CD4-positive, alpha-beta T cell (primary cell): Measurements from ENCODE around the gene NDUFB6. TPM values are rescaled to one million over a fixed set of nuclear protein-coding genes. Genes with fewer than 3 reads are reported as not detected.

ENCODE experiments used
- ATAC-seq: fragments of 200-7000 bp; cut with Tn5 transposase; one replicate; pipeline ENCODE4 v1.10.0; 2022; ENCODE audit warnings: mild to moderate bottlenecking; ENCODE audit not compliant: poor library complexity
- CTCF ChIA-PET: fragments of 350-600 bp; sonication (Branson Sonifier 250); formaldehyde crosslinking; loops from one replicate; lab custom pipeline; 2021; ENCODE audit warnings: antibody characterized with exemption, inconsistent platforms; lab: Charles Lee
- POLR2A ChIA-PET: fragments of 350-600 bp; sonication (Branson Sonifier 250); formaldehyde crosslinking; loops from one replicate; lab custom pipeline; 2021; ENCODE audit warnings: antibody characterized with exemption, inconsistent platforms; lab: Charles Lee
- DNase-seq, 14 experiments: peaks; one replicate each; pipeline ENCODE4 v3.0.0-alpha.2; 2013 to 2020; ENCODE audit warnings: mixed read lengths in 2 of 14
- H3K27ac ChIP-seq, 2 donors: one replicate each; pipeline versions ENCODE4 v1.5.1 to v1.7.0; 2013; ENCODE audit warnings: low read length in 2 of 2, low read depth in 1 of 2, mild to moderate bottlenecking in 1 of 2
- H3K27me3 ChIP-seq, 2 experiments: 1 replicate in 1 of 2; 2 replicates in 1 of 2; pipeline versions ENCODE4 v1.6.1 to v1.7.0; 2013; ENCODE audit warnings: low read length in 2 of 2, control low read depth in 1 of 2, mild to moderate bottlenecking in 1 of 2, moderate library complexity in 1 of 2; ENCODE audit not compliant: insufficient read depth in 2 of 2, control insufficient read depth in 1 of 2
- H3K36me3 ChIP-seq: one replicate; pipeline ENCODE4 v1.6.1; 2013; ENCODE audit warnings: low read length, control low read depth; ENCODE audit not compliant: insufficient read depth
- H3K4me1 ChIP-seq: one replicate; pipeline ENCODE4 v1.6.1; 2013; ENCODE audit warnings: low read length, control low read depth; ENCODE audit not compliant: insufficient read depth
- H3K4me3 ChIP-seq: one replicate; pipeline ENCODE4 v1.5.1; 2013; ENCODE audit warnings: mild to moderate bottlenecking, low read length, moderate library complexity
- H3K9me3 ChIP-seq, 2 experiments: 1 replicate in 1 of 2; 2 replicates in 1 of 2; pipeline versions ENCODE4 v1.6.1 to v1.7.0; 2013; ENCODE audit warnings: low read length in 2 of 2, mild to moderate bottlenecking in 2 of 2, control low read depth in 1 of 2, moderate library complexity in 1 of 2; ENCODE audit not compliant: control insufficient read depth in 1 of 2, insufficient read depth in 1 of 2
- H3K27ac Mint-ChIP-seq: one replicate; pipeline ENCODE4 v1.8.0; 2020; ENCODE audit warnings: mixed read lengths
- H3K27me3 Mint-ChIP-seq: one replicate; pipeline ENCODE4 v1.8.0; 2021; ENCODE audit warnings: mixed read lengths
- H3K36me3 Mint-ChIP-seq: one replicate; pipeline ENCODE4 v1.8.0; 2021; ENCODE audit warnings: low read depth, mixed read lengths
- H3K4me1 Mint-ChIP-seq: one replicate; pipeline ENCODE4 v1.8.0; 2021; ENCODE audit warnings: low read depth, mixed read lengths
- H3K4me3 Mint-ChIP-seq: one replicate; pipeline ENCODE4 v1.8.0; 2020; ENCODE audit warnings: mild to moderate bottlenecking, mixed read lengths
- H3K9me3 Mint-ChIP-seq: one replicate; pipeline ENCODE4 v1.8.0; 2020; ENCODE audit warnings: mixed read lengths
- CTCF ChIP-seq: fragments of 200-600 bp; IDR thresholded peaks from one replicate; pipeline ENCODE4 v1.8.0; 2022; ENCODE audit warnings: antibody characterized with exemption, mild to moderate bottlenecking
- intact Hi-C, 2 experiments: fragments of 100-400 bp; cut with DNase I in 1 of 2; cut with micrococcal nuclease in 1 of 2; formaldehyde crosslinking; loops; one replicate each; pipeline versions ENCODE4 v1.15.1 to v1.9.0; 2023 to 2025; cut with DNase I, micrococcal nuclease
- total RNA-seq, 174 experiments: library from RNA in 2 of 174; stranded (reverse) in 2 of 174; gene quantifications; one replicate each; pipeline ENCODE4 v1.2.3 and lab custom pipeline; 2021 to 2026

NDUFB6 gene
- total RNA-seq, 2 experiments from 2014 or later: 11.9 to 12.3 TPM

GRCh38 chr9:32578976-32579375, 6.0 kb upstream of the NDUFB6 start:
- ChIA-PET CTCF (interaction anchor here (1.0 to 12.1 kb wide), 8 partner anchors 16 to 390 kb away, joined by 3 to 206 read pairs (median 3); no protein-coding TSS in a partner anchor), POLR2A (interaction anchor here (1.5 to 3.9 kb wide), 3 partner anchors 53 to 200 kb away, joined by 4 to 40 read pairs (median 5); partner anchors contain the start of genes ACO1 and RIGI)
- Histone ChIP-seq H3K4me3 (no peak overlapping the region), H3K27ac (no peak overlapping the region), H3K9me3 (no peaks in the 10 kb centered on the region), H3K36me3 (no peaks in the 10 kb centered on the region), H3K4me1 (no peaks in the 10 kb centered on the region), H3K27me3 (no peaks in the 10 kb centered on the region)
- DNase-seq (no peak), ATAC-seq (no peak)
- Mint-ChIP-seq H3K27me3 (peaks cover 30% of the 10 kb centered on the region), H3K9me3 (no peaks in the 10 kb centered on the region), H3K4me1 (peaks cover 2% of the 10 kb centered on the region), H3K36me3 (no peaks in the 10 kb centered on the region), H3K4me3 (no peak overlapping the region), H3K27ac (no peak overlapping the region)
- no peak for TF ChIP-seq CTCF
- intact Hi-C loops: loop anchor here (1.0 to 10.0 kb wide), 2 partner anchors 200 to 706 kb away; no protein-coding TSS in a partner anchor

GRCh38 chr9:32577316-32577715, 4.4 kb upstream of the NDUFB6 start:
- DNase-seq: no peak
- Histone ChIP-seq H3K27ac (no peak overlapping the region), H3K4me3 (no peak overlapping the region), H3K4me1 (peaks cover 5% of the 10 kb centered on the region), H3K27me3 (no peaks in the 10 kb centered on the region), H3K36me3 (no peaks in the 10 kb centered on the region), H3K9me3 (no peaks in the 10 kb centered on the region)
- H3K27me3 Mint-ChIP-seq: peaks cover 26% of the 10 kb centered on the region
- POLR2A ChIA-PET: no interaction called here
- intact Hi-C loops: loop anchor here in 1 of 2 experiments (1.0 to 10.0 kb wide), 2 partner anchors 198 to 707 kb away; no protein-coding TSS in a partner anchor
- ATAC-seq: no peak
- CTCF ChIA-PET: interaction anchor here (12.1 kb wide), 1 partner anchor 199 kb away, joined by 206 read pairs; no protein-coding TSS in a partner anchor
- H3K4me1 Mint-ChIP-seq: peaks cover 17% of the 10 kb centered on the region
- no peak overlapping the region for H3K4me3 Mint-ChIP-seq
- no peaks in the 10 kb centered on the region for H3K9me3 Mint-ChIP-seq
- no peak overlapping the region for H3K27ac Mint-ChIP-seq
- peaks cover 6% of the 10 kb centered on the region for H3K36me3 Mint-ChIP-seq
- no peak for TF ChIP-seq CTCF

- ATAC-seq: no peak
- no peak for TF ChIP-seq CTCF
Observed at GRCh38 chr9:32574858-32575257, 1.9 kb upstream of the NDUFB6 start.

More at GRCh38 chr9:32574858-32575257, 1.9 kb upstream of the NDUFB6 start:
- H3K27ac Mint-ChIP-seq: no peak overlapping the region
- Histone ChIP-seq H3K4me1 (peaks cover 5% of the 10 kb centered on the region), H3K9me3 (no peaks in the 10 kb centered on the region), H3K36me3 (peaks cover 4% of the 10 kb centered on the region), H3K27me3 (no peaks in the 10 kb centered on the region), H3K4me3 (no peak overlapping the region), H3K27ac (no peak overlapping the region)
- DNase-seq: no peak
- peaks cover 34% of the 10 kb centered on the region for H3K4me1 Mint-ChIP-seq
- intact Hi-C loops: loop anchor here in 1 of 2 experiments (2.0 to 10.0 kb wide), 2 partner anchors 50 to 710 kb away; no protein-coding TSS in a partner anchor
- no peaks in the 10 kb centered on the region for H3K9me3 Mint-ChIP-seq
- CTCF ChIA-PET: interaction anchor here (0.8 to 12.1 kb wide), 4 partner anchors 23 to 197 kb away, joined by 3 to 206 read pairs (median 34); partner anchors contain the start of genes ACO1, SMIM27 and TOPORS
- peaks cover 15% of the 10 kb centered on the region for H3K27me3 Mint-ChIP-seq
- peaks cover 16% of the 10 kb centered on the region for H3K36me3 Mint-ChIP-seq
- POLR2A ChIA-PET: no interaction called here
- H3K4me3 Mint-ChIP-seq: no peak overlapping the region
